ENCODE measurements around the gene RAPGEF6. TPM values are rescaled to one million over a fixed set of nuclear protein-coding genes. Genes with fewer than 3 reads are reported as not detected.

The RAPGEF6 gene
- total and polyA plus RNA-seq, 9 of the 15 experiments (the other 6 are each of a cell fraction or from before 2014, with no cell fraction given), result 2.7 to 23.4 (median 12.7) TPM

DNA sequence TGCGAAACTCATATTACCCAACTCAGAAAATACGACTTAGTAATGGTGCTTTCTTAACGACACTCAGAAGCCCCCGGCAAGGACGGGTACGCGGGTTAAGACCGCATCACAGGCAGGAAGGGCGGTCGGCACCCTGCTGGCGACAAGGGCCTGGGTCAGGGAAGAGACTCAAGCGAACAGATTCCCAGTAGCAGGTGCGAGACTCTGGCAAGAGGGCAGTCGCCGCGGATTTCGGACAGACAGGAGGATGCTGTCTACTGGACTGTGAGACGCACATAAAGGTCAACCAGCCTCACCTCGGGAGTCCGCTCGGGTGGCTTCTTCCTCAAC is 398 bp downstream of the RAPGEF6 start (continued):
- TF ChIP-seq ZBTB40 (IDR thresholded peaks at IDR 0.05) (no peak), ZBTB40 (CRISPR knock-in tag; IDR thresholded peaks at IDR 0.05) (no peak), BRD9 (IDR thresholded peaks at IDR 0.05; ENCODE audit: low read depth, partially characterized antibody) (peak; percentile 26), TCFL5 (CRISPR knock-in tag; conservative IDR thresholded peaks at IDR 0.05) (no peak), FUS (optimal IDR thresholded peaks at IDR 0.05; ENCODE audit: low read depth, low read length) (no peak), DEAF1 (CRISPR knock-in tag; IDR thresholded peaks at IDR 0.05) (no peak), GTF2A2 (tag; IDR thresholded peaks at IDR 0.05) (no peak), ZNF699 (CRISPR knock-in tag; IDR thresholded peaks at IDR 0.05; ENCODE audit: insufficient replicate concordance) (no peak), ZNF184 (CRISPR knock-in tag; IDR thresholded peaks at IDR 0.05) (no peak)
- TF ChIP-seq, protein P1, sequence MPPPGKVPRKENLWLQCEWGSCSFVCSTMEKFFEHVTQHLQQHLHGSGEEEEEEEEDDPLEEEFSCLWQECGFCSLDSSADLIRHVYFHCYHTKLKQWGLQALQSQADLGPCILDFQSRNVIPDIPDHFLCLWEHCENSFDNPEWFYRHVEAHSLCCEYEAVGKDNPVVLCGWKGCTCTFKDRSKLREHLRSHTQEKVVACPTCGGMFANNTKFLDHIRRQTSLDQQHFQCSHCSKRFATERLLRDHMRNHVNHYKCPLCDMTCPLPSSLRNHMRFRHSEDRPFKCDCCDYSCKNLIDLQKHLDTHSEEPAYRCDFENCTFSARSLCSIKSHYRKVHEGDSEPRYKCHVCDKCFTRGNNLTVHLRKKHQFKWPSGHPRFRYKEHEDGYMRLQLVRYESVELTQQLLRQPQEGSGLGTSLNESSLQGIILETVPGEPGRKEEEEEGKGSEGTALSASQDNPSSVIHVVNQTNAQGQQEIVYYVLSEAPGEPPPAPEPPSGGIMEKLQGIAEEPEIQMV (tag; conservative IDR thresholded peaks at IDR 0.05; ENCODE audit: low read depth), result no peak
- TF ChIP-seq, protein P2, sequence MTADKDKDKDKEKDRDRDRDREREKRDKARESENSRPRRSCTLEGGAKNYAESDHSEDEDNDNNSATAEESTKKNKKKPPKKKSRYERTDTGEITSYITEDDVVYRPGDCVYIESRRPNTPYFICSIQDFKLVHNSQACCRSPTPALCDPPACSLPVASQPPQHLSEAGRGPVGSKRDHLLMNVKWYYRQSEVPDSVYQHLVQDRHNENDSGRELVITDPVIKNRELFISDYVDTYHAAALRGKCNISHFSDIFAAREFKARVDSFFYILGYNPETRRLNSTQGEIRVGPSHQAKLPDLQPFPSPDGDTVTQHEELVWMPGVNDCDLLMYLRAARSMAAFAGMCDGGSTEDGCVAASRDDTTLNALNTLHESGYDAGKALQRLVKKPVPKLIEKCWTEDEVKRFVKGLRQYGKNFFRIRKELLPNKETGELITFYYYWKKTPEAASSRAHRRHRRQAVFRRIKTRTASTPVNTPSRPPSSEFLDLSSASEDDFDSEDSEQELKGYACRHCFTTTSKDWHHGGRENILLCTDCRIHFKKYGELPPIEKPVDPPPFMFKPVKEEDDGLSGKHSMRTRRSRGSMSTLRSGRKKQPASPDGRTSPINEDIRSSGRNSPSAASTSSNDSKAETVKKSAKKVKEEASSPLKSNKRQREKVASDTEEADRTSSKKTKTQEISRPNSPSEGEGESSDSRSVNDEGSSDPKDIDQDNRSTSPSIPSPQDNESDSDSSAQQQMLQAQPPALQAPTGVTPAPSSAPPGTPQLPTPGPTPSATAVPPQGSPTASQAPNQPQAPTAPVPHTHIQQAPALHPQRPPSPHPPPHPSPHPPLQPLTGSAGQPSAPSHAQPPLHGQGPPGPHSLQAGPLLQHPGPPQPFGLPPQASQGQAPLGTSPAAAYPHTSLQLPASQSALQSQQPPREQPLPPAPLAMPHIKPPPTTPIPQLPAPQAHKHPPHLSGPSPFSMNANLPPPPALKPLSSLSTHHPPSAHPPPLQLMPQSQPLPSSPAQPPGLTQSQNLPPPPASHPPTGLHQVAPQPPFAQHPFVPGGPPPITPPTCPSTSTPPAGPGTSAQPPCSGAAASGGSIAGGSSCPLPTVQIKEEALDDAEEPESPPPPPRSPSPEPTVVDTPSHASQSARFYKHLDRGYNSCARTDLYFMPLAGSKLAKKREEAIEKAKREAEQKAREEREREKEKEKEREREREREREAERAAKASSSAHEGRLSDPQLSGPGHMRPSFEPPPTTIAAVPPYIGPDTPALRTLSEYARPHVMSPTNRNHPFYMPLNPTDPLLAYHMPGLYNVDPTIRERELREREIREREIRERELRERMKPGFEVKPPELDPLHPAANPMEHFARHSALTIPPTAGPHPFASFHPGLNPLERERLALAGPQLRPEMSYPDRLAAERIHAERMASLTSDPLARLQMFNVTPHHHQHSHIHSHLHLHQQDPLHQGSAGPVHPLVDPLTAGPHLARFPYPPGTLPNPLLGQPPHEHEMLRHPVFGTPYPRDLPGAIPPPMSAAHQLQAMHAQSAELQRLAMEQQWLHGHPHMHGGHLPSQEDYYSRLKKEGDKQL (CRISPR knock-in tag; IDR thresholded peaks at IDR 0.05; ENCODE audit: borderline replicate concordance), result no peak

Measured in K562 (cell line).